GM19240 (cell line): ENCODE measurements around the gene CD38.
"Not testable (repeated sequence)": the region's sequence is repeated elsewhere in the genome, so short reads cannot be mapped to it uniquely, and the experiment has no call there.

Experiments
- DNase-seq: peaks from one replicate; pipeline ENCODE4 v3.0.0; 2011; ENCODE audit warnings: low spot score; ENCODE audit not compliant: insufficient read length

CD38 gene

GRCh38 chr4:15778289-15779241 lies at the start of gene CD38:
TSS of gene CD38 (plus strand) at chr4:15778328. CDS start at chr4:15778415, 87 bp downstream.
- no peak for DNase-seq

DNA sequence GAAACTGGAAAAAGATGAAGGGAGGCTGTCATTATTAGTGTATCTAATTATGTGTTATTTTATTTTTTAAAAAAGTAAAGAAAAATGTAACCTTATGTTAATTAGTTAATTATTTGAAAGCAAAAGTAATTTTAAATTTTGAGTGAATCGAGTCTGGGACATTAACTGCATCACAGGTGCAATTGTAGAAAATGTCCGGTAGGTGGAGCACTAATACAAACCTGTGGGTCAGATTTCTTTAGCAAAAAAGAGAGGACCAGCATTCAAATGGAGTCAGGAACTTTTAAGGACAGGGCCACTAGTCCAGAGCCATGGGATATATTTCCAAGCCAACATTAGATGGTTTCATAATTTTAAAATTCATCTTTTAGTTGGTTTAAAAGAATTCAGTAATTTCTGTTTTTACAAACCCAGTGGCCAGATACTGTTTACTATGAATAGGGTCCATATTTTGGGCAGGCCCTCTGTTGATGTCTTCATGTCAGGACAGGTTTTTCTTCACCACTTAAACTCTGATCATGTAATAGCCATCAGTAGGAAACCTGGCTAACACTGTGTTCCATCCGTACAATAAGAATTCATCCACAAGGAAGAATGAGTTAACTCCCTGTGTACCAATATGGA lies 48.1 kb upstream of the CD38 start:
- DNase-seq = peak; percentile 26

- not testable (repeated sequence) for DNase-seq
Measured at GRCh38 chr4:15733061-15733460, 45.1 kb upstream of the CD38 start.

GRCh38 chr4:15735536-15735935 lies 42.6 kb upstream of the CD38 start:
- no peak for DNase-seq

DNA sequence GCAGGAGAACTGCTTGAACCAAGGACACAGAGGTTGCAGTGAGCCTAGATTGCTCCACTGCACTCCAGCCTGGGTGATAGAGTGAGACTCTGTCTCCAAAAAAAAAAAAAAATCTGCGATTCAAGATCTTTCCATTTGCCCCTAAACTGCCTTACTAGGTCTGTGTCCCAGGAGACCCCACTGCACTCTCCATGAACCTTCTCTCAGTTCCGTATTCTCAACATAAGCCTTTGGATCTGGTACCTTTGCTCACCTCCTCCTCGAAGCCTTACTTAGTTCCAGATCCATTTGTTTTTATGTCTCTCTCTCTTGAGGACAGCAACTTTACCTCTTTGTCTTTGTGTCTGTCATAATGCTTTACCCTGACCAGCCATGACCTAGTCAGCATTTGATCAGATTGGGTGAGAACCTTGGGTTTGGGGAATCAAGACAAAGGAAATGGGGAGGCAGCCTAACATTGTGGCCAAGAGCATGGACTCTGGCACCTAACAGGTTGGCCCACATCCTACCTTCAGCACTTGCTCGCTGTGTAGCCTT lies 41.5 kb upstream of the CD38 start:
- DNase-seq = no peak

- DNase-seq = no peak
Measured at GRCh38 chr4:15737255-15737654, 40.9 kb upstream of the CD38 start.

GRCh38 chr4:15738877-15739276 lies 39.3 kb upstream of the CD38 start:
- DNase-seq = no peak

DNA sequence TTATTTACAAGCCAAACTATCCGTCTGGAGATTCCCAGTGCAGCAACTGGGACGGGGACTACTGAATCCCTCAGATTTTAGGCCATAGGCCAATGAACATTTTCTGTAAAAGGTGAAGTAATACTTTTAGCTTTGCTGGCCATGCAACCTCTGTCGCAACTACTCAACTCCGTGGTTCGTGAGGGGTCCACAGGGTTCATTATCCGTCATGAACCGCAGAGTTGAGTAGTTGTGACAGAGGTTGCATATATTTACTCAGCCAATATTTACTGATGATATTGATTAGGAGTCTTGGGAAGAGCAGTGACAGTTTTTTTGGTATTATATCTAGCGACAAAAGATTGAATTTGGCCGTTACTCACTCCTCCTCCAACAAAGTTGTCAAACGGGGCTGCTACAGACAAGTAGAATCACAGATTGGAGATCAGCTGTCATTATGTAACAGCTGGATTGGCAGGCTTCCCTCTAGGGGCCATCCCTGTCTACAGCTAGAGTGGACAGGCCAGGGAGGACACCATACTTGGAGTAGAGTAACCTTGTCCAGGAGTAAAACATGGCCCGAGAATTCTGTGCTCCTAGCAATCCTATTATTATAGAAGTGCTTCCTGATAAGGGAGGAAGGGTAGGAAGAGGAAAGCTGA lies 37.2 kb upstream of the CD38 start:
- no peak for DNase-seq

- no peak for DNase-seq
Measured at GRCh38 chr4:15742083-15742582, 36.0 kb upstream of the CD38 start.

DNA sequence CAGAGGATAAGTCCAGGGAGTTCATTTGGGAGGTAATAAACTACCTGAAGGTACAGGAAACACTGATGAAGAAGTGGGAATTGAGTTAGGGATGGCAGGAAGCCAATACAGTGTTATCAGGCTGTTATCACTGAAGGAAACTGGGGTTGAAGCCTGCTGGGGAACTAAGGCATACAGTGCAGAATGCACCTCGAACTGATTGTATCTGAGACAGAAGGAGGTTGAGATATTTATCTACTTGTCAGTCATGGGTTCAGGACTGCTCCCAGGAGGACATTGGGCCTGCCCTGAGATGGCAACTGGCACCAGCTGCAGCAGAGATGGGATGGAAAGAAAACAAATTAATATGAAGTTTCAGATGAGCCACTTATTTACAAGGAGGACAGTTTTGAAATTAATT lies 35.5 kb upstream of the CD38 start:
- no peak for DNase-seq

- no peak for DNase-seq
Measured at GRCh38 chr4:15744016-15744545, 34.0 kb upstream of the CD38 start.

DNA sequence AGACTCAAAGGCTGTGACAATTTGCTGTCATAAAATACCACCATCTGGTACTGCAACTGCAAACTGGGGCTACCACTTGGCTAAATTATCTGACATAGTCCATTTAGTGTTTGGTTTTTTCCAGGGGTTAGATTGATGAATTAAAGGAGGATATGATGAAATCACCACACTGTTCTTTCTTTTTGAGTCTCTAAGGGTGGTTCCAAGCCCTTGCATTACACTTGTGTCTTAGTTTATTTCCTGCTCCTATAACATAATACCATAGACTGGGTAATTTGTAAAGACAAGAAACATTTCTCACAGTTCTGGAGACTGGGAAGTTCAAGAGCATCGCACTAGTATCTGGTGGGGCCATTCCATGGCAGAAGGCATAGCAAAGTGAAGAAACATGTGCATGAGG lies 32.0 kb upstream of the CD38 start:
- DNase-seq = no peak

DNA sequence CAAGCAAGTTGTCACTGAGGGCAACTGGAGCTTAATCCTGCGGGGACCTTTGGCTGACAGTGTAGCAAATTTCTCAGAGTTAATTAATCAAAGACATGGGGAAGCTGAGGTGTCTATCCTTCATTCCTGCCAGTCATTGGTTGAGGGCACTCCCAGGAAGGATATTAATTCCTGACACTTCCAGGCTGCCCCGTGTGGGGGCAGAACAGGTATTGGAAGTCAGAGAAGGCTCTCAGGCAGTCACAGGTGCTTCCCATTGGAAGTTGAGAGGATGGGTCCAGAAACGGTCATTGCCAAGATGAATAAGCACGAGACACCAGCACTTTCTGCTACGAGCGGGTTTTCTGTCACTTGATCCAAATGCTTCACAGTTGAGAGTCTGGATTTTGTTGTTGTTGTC lies 29.1 kb upstream of the CD38 start:
- DNase-seq = no peak

DNA sequence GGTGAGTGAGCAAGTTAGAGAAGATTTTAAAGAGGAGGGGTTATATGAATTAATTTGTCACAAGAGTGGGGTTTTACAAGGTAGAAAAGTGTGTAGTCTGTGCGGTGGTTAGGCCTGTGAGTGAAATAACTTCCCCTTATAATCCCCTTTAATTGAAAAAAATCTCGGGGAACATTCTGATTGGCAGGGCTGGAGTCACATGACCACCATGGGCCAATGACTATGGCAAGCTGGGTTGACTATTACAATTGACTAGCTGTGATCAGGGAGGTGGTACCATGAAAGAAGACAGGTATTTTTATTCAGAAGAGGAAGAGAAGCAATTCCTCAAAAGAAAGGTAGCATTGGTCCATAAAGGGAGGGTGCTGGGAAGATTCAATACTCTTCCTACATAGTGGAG lies 27.0 kb upstream of the CD38 start:
- no peak for DNase-seq

GRCh38 chr4:15753081-15753480 lies 25.0 kb upstream of the CD38 start:
- DNase-seq = no peak

- DNase-seq = no peak
Measured at GRCh38 chr4:15753786-15754185, 24.3 kb upstream of the CD38 start.

- DNase-seq = no peak
Measured at GRCh38 chr4:15754323-15754722, 23.8 kb upstream of the CD38 start.

DNA sequence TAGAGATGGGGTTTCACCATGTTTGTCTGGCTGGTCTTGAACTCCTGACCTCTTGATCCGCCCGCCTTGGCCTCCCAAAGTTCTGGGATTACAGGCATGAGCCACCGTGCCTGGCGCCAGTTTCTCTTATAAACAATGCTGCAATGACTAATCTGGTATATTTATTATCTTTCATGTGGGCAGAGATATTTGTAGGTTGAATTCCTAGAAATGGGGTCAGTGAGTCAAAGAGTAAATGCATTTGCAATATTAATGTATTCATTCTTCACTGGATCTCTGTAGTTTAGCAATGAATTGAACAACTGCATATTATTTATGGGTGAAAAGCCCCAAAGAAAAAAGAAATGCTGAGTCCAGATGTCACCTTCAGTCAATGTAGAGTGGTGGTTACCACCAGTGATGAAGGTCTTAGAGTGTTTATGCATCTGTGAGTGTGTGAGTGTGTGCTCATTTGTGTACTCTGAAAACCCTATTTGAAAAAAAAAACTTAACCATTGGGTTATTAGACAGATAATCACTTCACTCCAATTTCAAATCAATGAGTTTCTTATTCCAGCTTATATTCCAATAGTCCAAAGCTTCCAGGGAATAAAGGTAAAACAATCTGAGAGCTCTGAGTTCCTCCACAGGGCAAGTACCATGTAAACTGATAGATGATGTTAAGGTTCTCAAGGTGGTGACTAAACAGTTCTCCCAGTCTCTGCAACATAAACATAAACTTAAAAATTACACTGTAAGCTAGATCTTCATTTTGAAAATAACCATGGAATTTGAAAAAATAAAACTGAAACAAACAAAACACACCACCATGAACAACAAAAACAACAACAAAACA lies 22.6 kb upstream of the CD38 start:
- no peak for DNase-seq

GRCh38 chr4:15756361-15756861 lies 21.7 kb upstream of the CD38 start:
- DNase-seq = peak; percentile 31

GRCh38 chr4:15757054-15757453 lies 21.1 kb upstream of the CD38 start:
- no peak for DNase-seq
